NCI-H1092 treated with DMSO at 0.1 percent for 48 hours (cell line): ENCODE results near the gene GRM2.
A peak's percentile ranks its signal among the peaks of the same experiment; 100 is the strongest.

Experiments used
- DNase-seq: peaks from one replicate; lab custom pipeline; 2025; lab: John Stamatoyannopoulos, UW

GRM2 gene

DNA sequence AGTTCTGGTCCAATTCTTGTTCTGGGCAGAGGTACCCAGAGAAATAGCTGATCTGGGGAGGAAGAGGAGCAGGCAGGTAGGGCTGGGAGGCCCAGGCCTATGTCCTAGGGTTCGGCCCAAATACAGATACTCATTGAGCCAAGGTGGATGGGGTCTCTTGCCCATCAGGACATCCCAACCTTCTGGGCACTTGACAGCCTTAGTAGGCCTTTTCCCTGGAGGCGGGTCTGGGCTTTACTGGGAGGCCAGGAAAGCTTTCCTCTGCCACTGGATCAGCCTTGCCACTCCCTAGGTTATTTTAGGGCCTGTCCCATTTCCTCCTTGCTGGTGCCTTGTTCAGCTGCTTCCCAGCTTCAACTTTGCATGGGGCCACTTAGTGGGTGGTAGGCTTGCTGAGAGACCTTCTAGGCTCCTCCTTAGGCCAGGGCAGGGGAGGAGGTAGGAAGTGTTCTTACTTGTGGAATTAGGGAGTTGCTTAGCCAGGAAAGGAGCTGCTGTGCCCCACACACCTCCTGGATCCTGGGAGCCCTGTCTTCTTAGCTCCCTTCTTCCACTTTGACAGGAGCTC, 26.1 kb upstream of the GRM2 start:
- DNase-seq = no peak

DNA sequence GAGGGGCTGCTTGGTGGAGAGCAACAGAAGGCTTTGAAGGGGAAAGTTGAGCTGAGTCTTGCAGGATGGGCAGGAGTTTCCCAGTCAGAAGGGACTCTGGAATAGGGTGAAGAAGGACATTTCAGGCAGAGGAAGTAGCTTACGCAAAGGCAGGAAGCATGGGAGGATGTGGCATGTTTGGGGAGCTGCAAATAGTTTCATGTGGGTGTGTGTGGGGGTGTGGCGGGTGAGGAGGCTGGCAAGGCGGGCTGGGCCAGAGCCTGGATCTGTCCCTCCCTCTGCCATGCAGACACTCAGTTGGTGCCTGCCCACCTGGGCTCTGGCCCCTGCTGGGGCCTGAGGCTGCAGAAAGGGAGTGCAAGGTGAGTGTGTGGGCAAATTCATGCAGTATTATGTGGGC, 25.4 kb upstream of the GRM2 start:
- DNase-seq = no peak

DNA sequence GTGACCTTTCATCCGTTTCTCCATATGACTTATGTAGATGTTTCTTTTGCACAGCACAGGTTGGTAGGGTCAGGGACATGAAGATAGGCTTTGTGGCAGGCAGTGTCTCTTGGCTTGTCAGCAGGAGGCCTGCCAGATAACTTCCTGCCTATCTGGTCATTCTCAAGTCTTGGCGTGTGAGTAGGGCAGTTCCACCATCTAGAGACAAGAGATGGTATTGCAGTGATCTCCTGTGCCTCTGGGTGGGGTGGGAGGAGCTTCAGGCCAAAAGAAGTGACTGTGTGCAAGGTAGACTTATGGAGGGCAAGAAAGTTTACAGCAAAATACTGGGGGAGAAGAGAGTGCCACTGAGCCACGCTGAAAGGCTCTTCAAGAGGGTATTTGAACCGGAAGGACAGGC, 24.8 kb upstream of the GRM2 start:
- peak; percentile 38 for DNase-seq

DNA sequence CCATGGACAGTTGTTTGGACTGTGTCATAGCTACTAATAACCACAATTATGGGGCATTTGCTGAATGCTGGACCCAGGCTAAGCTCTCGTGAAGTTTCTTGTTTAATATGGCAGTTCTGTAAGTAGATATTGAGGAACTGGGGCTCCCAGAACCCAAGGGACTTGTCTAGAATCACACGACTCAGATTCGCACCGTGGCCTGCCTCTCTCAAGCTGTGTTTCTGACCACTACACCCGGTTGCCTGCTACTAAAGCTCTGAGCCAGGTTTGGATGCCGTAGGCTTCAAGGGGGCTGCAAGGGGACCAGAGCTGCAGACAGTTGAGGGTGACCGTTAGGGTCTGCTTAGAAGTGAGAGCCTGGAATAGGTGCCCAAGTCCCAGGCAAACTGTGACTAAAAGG, 24.3 kb upstream of the GRM2 start:
- DNase-seq = no peak

DNA sequence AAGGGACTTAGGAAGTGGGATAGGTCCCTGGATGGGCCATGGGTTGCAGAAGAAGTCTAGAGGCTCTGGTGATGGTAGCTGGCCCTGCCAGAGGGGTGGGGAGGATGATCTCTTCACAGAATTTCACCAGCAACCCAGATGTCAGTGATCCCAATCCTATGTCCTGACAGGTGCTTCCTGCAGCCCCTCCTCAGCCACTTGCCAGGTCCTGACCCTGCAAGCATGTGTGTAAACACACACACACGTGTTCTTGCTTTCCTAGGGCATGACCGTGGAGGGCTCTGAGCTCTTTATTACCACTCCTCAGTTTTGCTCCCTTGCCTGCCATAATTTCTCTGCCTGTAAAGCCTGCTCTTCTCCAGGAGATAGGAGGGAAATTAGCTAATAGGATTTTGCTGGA, 23.3 kb upstream of the GRM2 start:
- DNase-seq = no peak

DNA sequence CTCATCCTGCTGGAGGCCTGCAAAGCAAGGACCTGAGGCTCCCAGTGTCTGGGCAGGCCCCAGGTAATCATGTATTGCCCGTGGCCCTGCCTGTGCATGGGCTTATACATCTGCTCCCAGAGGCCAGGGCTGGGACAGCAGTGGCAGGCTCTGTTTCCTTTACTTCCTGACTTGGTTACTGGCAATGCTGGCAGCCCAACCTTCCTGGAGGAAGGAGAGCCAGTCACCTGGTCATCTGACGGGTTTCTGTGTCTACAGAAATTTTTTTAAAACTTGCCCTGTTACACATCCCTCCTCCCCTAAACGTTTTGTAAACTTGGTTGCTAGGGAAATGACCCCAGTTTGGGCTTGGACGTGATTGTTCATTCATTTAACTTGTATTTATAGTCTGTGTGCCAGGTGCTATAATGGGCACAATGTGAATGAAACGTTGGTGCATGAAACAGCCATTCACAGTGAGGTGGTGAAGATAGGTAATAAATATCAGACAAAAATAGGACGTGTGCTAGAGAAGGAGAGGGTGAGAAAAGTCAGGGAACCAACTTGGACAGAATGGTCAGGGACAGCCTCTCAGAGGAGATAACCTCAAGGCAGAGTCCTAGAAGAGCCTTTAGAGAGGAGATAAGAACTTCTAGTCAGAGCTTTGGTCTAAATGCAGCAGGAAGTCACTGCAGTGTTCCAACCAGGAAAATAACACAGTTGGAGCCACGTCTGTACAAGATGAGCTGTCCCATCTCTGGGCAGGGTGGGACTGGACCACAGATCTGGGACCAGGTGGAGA, 21.7 kb upstream of the GRM2 start:
- no peak for DNase-seq

DNA sequence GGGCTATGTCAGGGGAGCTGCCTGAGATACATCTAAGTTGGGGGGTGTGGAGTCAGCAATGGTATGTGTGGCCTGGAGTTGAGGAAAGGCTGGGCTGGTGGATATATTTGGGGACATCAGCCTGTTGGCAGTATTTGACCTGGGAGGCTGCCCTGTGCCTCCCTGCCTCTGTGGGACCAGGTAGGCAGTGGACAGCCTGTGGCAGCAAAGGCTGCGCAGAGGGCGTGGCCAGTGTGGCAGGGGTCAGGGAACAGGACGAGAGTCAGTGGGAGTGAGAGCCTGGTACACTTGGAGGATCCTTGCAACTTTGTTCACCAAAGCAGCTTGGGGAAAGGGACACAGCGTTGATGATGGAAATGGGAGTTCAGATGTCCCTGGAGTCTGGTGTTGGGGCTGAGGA, 20.8 kb upstream of the GRM2 start:
- no peak for DNase-seq

DNA sequence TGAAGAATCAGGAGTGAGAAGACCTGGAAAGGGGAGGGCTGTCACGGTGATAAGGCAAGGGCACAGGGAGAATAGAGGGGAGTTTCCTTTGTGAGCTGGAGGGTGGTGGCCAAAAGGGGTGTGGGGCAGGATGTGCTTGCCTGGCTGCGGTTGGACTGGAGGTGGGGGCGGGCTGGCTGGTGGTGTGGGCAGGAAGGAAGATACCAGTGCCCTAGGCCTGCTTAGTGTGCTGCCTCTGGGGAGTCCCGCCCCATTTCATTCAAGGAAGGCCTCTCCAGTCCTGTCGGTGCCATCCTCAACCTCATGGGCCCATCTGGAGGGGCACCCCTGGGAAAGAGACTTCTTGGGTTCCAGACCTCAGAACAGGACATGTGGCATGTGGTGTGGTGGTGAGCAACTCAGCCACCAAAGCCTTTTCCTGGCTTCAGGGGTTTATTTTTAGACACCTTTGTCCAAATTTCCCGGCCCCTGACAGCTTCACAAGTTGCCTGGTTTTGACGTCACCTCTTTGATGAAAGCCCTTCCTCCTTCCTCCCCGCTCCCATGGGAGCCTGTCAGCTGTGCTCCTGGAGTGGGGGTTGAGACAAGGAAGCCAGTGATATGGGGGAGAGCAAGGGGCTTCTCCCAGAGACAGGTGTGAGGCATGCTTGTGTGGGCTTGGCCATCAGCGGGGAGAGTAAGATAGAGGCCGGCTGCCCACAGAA, 20.2 kb upstream of the GRM2 start:
- DNase-seq = no peak

DNA sequence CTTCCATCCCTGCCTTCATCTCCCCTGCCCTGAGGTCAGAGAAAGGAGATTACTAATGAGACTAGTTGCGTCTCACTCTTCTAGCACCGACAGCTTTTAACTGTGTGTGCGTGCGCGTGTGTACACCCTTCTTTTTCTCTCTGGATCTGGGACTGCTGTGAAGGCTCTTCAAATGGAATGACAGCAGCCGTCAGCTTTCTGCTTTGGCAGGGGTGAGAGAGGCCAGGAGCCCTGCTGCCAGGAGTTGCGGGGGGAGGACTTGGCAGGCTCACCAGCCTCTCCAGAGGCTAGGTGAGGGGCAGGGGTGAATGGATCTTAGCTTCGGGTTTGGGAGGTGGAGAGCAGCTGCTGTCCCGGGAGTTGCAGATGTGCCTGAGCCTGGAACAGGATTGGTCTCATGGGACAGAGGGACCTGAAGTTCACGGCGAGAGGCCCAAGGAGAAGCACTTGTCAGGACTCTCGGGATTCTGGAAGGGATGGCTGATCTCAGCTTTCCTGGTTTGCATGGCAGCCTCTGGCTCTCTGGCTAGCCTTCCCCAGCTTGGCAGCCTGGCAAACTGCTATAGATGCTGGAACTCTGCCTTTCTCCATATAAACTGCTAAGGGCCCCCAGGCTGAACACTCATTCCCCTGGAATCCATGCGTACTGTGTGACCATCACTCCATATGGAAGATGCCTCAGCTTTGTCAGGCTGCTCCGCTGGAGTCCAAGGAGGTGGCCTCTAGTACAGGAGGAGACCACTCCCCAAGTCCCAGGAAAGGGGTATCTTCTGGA, 19.2 kb upstream of the GRM2 start:
- DNase-seq = no peak

DNA sequence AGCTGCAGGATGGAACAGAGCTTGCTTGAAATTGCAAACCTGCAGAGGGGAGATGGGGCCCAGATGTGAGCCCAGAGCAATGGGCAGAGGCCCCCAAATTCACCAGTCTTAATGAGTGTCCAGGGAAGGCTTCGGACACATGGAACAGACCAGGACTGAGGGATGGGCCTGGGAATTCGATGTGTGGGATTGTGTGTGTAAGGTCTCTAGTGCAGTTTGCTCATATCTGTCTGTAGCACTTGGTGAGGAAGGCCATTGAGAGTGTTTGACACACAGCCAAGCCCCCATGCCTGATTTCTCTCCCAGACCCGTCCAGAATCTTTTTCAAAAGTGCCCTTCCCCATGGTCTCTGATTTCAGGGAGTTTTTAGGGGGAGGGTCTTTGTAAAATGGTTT, 18.7 kb upstream of the GRM2 start:
- DNase-seq = no peak

DNA sequence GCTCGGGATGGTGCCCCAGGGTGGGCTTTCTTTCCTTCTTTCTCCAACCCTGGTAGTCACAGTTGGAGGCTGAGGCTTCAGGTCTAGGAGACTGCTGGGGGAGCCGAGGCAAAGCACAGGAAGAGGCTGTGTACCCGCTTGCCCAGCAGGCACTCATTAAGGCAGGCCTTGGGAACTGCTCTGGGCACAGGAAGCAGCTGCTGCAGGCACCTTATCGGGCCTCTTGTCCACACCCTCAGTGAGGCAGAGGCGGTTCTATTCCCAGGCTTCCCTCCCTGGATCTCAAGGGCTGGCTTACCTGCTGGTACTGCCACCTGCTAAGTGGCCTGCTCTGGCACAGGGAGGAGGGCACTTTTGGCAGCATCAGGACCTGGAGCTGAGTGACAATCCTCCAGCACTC, 15.8 kb upstream of the GRM2 start:
- DNase-seq = no peak

DNA sequence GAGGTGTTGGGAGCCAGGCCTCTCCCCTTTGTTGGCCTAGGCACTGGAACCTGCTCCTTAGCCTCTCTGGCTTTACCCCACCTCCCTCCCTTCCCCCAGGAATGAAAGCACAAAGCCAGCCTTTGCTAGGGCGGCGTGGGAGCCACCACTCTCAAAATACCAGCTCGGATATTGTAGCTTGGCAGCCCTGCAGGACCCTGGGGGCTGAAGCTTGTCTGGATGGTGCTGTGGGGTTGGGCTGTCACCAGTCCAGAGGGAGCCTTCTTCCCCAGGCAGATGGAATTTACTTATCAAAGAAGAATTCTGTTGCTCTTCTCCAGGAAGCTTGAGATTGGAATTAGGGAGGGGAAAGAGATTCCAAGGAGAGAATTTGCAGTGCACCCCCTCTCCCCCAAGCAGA, 14.9 kb upstream of the GRM2 start:
- DNase-seq = no peak

DNA sequence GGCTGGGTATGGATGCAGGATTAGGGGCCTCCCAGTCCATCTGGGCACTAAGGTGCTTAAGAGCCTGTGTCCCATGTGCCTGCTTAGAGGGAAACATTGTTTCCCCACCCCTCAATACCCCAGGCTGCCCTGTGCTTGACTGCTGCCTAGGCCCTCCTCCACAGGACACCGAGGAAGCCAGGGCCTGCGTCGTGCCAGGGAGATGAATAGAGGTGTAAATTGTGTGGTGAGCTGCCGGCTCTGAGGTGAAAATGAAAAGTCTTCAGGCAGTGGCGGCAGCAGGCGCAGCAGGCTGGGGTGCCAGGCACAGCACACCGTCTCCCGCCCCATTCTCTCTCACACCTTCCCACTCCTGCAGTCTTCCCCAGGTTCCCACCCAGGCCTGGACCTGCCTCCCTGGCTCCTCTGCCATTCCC, 13.9 kb upstream of the GRM2 start:
- no peak for DNase-seq

DNA sequence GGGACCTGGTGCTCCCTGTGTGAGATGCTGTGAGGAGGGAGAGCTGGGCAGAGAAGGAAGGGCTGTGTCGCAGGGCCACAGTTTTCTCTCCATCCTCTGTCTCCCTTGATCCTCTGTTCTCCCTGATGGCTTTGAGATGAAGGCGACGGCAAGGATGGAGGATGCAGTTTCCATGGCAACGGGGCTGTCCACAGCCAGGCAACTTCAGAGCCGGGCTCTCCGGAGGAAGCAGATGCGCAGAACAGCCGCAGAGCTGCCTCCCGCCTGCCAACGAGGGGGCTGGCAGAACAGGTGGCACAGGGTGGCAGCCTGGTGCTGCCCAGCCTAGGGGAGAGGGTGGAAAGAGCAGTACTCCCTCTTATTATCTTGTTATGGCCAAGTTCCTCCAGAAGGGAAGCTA, 9.9 kb upstream of the GRM2 start:
- DNase-seq = no peak

DNA sequence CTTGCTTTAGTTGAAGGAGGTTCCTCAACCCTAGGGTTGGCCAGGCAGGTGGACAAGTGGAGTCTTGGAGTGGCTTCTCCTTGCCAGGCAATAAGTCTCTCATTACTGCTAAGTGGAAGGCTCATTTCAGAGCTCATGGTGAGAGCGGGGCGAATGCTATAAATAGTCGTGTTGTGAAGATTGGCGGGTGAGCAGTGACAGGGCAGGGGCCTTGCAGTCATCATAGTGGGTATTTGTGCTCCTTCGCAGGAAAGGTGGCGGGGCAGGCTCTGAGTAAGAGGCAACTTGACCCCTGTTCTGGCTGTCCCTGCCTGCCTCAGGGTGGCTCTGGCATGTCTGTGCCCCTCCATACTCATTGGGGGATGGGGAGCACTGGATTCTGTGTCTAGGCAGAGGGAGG, 8.7 kb upstream of the GRM2 start:
- no peak for DNase-seq

DNA sequence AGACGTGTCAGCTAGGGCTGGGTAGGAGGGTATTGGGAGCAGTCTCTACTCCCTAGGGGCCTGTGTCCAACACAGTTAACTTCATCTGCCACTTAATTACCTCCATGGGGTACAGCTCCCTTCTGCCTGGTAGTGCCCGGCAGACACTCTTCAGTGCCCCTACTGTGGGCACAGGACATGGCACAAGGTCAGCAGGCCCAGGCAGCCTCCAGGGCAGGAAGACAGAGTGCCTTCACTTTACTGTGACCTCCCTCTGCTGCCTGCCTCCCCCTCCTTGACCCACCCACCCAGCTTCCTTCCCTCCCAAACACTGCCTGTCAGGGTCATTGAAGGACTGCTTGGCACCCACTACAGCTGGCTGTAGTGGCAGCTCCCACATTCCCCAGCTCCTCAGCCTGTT, 6.5 kb upstream of the GRM2 start:
- no peak for DNase-seq

DNA sequence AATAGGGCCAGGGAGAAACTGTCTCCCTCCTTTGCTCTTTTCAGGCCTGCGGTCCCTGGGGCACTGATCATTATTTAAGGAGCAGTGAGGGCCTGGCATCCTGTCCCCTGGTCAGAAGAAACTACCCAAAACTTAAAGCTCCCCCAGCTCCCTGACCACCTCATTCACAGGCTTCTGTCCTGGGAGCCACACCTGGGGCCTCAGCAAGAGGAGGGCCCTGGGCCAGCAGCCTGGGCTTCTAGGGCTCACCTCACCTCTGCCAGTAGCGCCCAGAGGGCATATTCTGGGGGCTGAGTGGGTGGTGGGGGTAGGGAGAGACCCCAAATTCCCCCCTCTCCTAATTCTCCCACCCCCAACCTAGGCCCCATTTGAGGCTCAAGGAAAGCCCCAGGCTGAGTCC, 4.7 kb upstream of the GRM2 start:
- DNase-seq = no peak

DNA sequence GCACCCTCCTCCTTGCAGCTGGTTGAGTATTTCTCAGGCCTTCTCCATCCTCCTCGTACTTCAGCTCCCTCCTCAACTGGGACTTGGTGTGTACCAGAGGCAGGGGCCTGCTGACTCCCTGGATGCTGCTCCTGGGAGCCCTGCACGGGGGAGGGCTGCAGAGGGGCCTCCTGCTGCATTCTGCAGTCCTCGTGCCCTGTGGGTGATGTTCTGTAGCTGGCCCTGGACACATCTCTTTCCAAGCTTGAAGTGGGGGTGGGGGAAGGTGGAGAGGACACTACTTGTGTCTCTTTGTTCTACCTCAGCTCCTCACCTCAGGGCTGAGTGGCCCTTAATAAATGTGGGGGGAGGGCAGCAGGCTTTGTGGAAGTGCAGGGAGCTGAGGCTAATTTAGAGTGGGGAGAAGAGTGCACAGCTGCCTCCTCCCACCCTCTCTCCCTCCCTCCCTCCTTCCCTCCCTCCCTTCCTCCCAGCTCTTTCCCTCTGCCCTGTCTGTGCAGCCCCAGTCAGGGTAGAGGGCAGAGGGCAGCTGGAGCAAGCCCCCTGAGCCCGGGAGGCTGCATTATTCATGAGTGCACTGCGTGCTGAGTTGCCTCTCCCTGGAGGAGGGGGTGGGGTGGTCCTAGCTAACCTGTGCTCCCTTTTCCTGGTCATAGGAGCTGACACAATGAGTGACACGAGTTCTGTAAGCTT, 3.7 kb upstream of the GRM2 start:
- DNase-seq = peak; percentile 45

DNA sequence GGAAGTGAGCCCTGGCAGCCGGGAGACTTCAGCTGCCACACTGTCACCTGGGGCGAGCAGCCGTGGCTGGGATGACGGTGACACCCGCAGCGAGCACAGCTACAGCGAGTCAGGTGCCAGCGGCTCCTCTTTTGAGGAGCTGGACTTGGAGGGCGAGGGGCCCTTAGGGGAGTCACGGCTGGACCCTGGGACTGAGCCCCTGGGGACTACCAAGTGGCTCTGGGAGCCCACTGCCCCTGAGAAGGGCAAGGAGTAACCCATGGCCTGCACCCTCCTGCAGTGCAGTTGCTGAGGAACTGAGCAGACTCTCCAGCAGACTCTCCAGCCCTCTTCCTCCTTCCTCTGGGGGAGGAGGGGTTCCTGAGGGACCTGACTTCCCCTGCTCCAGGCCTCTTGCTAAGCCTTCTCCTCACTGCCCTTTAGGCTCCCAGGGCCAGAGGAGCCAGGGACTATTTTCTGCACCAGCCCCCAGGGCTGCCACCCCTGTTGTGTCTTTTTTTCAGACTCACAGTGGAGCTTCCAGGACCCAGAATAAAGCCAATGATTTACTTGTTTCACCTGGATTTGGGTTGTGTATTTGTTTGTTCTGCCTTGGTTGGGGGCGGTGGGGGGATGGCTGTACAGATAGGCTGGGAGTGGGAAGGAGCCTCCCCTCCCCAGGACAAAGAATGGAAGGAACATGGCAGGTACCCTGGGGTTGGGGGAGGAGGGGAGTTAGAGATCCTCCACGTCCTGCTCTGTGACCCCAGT, 2.9 kb upstream of the GRM2 start:
- no peak for DNase-seq

DNA sequence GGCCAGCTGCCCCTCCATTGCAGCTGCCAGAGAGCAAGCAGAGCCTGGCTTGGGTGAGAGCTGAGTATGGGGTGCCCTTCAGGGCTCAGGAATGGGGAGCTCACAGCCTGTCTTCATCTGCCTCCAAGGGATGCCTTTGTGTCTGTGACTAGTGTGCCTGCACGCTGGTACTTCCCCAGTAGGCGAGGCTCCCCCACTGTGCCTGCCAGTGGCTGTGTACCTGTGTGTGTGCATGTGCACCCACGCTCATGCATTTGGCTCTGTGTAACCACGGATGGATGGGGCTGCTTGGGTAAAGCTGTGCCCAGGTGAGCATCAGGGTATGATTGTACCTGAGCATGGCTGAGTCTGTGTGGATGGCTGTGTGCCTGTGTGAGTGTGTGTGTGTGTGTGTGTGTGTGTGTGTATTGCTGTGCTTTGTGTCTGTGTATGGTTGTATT, 2.3 kb upstream of the GRM2 start:
- no peak for DNase-seq

DNA sequence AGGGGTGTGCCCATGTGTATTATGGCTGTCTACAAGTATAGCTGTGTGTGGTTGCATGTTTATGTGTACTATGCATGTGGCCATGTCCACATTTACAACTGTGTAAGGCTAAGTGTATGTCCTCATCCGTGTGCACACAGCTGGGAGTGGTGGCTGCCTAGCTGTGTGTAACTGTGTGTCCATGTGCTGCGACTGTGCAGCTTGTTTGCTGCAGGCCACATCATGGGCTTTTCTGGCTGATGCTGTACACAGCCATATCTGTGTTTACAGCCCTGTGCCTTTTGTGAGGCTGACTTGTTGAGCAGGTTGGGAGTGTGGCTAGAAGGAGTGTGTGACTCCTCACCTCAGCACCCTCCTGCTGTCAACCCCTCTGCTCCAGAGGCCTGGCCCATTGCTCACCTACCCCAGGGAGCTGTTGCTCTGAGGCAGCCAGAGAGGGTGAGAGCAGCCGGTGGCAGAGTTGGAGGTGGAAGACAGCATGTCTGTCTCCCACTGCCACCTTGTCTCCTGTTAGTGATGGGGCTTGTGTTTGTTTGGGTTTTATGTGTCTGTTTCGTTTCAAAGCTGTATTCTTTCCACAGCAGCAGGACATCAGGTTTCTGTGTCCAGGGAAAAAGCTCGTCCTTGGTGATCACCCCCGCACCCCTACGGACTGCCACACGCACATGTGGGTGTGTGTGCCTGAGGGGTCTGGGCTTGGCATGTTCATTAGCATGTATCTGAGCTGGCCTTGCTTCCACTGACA, 1.4 kb upstream of the GRM2 start:
- no peak for DNase-seq
